Sciatic nerve (tissue), 2 donors: ENCODE results near the gene ACTL6A. TPM values are rescaled to one million over a fixed set of nuclear protein-coding genes. Genes with fewer than 3 reads are reported as not detected.

ENCODE experiments used
- ATAC-seq: fragments of 200-7000 bp; cut with Tn5 transposase; one replicate; pipeline ENCODE4 v1.9.1; 2020; ENCODE audit warnings: mild to moderate bottlenecking, moderate library complexity
- DNase-seq: peaks from one replicate; pipeline ENCODE4 v3.0.0-alpha.2; 2020; ENCODE audit warnings: low spot score
- intact Hi-C: fragments of 100-400 bp; cut with DNase I; formaldehyde crosslinking; loops from one replicate; pipeline ENCODE4 v1.14.2; 2022
- total RNA-seq: library from RNA; stranded (reverse); fragmentation: NEBNext Ultra II Directional; extraction: Animal tissue kit (Norgen Biotek cat#: 25700); gene quantifications from one replicate; pipeline ENCODE4 v1.2.1, GENCODE V29; 2021
- donor health status: DM: no; HTN: no; CAD: no.
- donor health status: DM: no; HTN: no; CAD: no.

Gene ACTL6A
- total RNA-seq, 1 donor from 2014 or later, result 39.7 TPM

GRCh38 chr3:179565496-179565895, 2.8 kb downstream of the ACTL6A start:
- ATAC-seq, result no peak
- DNase-seq, result no peak
- intact Hi-C loops, result no loop called here

- ATAC-seq, result no peak
- intact Hi-C loops, result no loop called here
Measured at GRCh38 chr3:179580992-179581391, 18.3 kb downstream of the ACTL6A start.

GRCh38 chr3:179589143-179589542, 26.4 kb downstream of the ACTL6A start:
- no peak for DNase-seq

More at GRCh38 chr3:179580992-179581391, 18.3 kb downstream of the ACTL6A start:
- DNase-seq, result no peak

GRCh38 chr3:179590669-179591068, 27.9 kb downstream of the ACTL6A start:
- intact Hi-C loops, result no loop called here
- DNase-seq (no peak), ATAC-seq (no peak)

More at GRCh38 chr3:179589143-179589542, 26.4 kb downstream of the ACTL6A start:
- intact Hi-C loops, result no loop called here
- ATAC-seq, result no peak

GRCh38 chr3:179591313-179591712, 28.6 kb downstream of the ACTL6A start:
- no peak for ATAC-seq
- intact Hi-C loops, result no loop called here
- DNase-seq, result no peak

GRCh38 chr3:179599531-179599930, 36.8 kb downstream of the ACTL6A start:
- ATAC-seq, result no peak
- intact Hi-C loops, result no loop called here

GRCh38 chr3:179603321-179603720, 40.6 kb downstream of the ACTL6A start:
- intact Hi-C loops, result loop anchor here (5.0 kb wide), 1 partner anchor 276 kb away; no protein-coding TSS in a partner anchor
- ATAC-seq (no peak), DNase-seq (no peak)

More at GRCh38 chr3:179599531-179599930, 36.8 kb downstream of the ACTL6A start:
- DNase-seq, result no peak

GRCh38 chr3:179603831-179604230, 41.1 kb downstream of the ACTL6A start:
- no peak for ATAC-seq

GRCh38 chr3:179604321-179605078, 41.8 kb downstream of the ACTL6A start, which contains the start of the genes MRPL47 and NDUFB5:
Gene MRPL47 (minus strand): TSS chr3:179604638. CDS start chr3:179604624, 14 bp downstream.
Gene NDUFB5 (plus strand): TSS chr3:179604794. CDS start chr3:179604816, 22 bp downstream.
- intact Hi-C loops, result loop anchor here (5.0 kb wide), 1 partner anchor 277 kb away; no protein-coding TSS in a partner anchor
- peak; percentile 96 for DNase-seq
- ATAC-seq, result peak; percentile 100

More at GRCh38 chr3:179603831-179604230, 41.1 kb downstream of the ACTL6A start:
- no peak for DNase-seq
- intact Hi-C loops, result loop anchor here (5.0 kb wide), 1 partner anchor 277 kb away; no protein-coding TSS in a partner anchor

- ATAC-seq (no peak), DNase-seq (no peak)
- intact Hi-C loops, result no loop called here
Measured at GRCh38 chr3:179606534-179607085, 43.9 kb downstream of the ACTL6A start.

GRCh38 chr3:179608931-179609720, 46.4 kb downstream of the ACTL6A start:
- DNase-seq (no peak), ATAC-seq (no peak)
- intact Hi-C loops, result no loop called here

GRCh38 chr3:179610066-179610465, 47.3 kb downstream of the ACTL6A start:
- DNase-seq (no peak), ATAC-seq (no peak)
- intact Hi-C loops, result no loop called here

- DNase-seq, result no peak
- intact Hi-C loops, result no loop called here
- ATAC-seq, result no peak
Measured at GRCh38 chr3:179613807-179614206, 51.1 kb downstream of the ACTL6A start.

GRCh38 chr3:179615458-179616173, 52.9 kb downstream of the ACTL6A start:
- intact Hi-C loops, result no loop called here
- ATAC-seq (no peak), DNase-seq (no peak)

GRCh38 chr3:179622023-179622422, 59.3 kb downstream of the ACTL6A start:
- intact Hi-C loops, result no loop called here
- DNase-seq (no peak), ATAC-seq (no peak)

- no peak for ATAC-seq
- DNase-seq, result no peak
- intact Hi-C loops, result no loop called here
Measured at GRCh38 chr3:179624451-179624850, 61.7 kb downstream of the ACTL6A start.

GRCh38 chr3:179630753-179631451, 68.2 kb downstream of the ACTL6A start:
- DNase-seq, result no peak
- ATAC-seq, result no peak
- intact Hi-C loops, result no loop called here
